Neural cell (in vitro differentiated cells): ENCODE results near the gene C10orf143. TPM values are rescaled to one million over a fixed set of nuclear protein-coding genes. Genes with fewer than 3 reads are reported as not detected.

Source experiments
- H2AFZ ChIP-seq: fragments of 200-600, 300-800 bp; sonication (generic), shearing (Covaris generic); 2 replicates; pipeline ENCODE4 v1.6.0; 2014; ENCODE audit warnings: low read depth, mild to moderate bottlenecking, antibody characterized with exemption, low read length, moderate library complexity
- H3F3A ChIP-seq: fragments of 200-600 bp; shearing (Covaris generic); 2 replicates; pipeline ENCODE4 v1.6.1; 2016; ENCODE audit warnings: mild to moderate bottlenecking, moderate library complexity, mixed read lengths, antibody characterized with exemption, low read length; ENCODE audit not compliant: insufficient read depth, poor library complexity, severe bottlenecking
- H3K27ac ChIP-seq: fragments of 200-600, 300-800 bp; sonication (generic), shearing (Covaris generic); 2 replicates; pipeline ENCODE4 v1.5.1; 2014; ENCODE audit warnings: mild to moderate bottlenecking, low read length, moderate library complexity
- H3K27me3 ChIP-seq: fragments of 300-800, 200-600 bp; sonication (generic), shearing (Covaris generic); 2 replicates; pipeline ENCODE4 v1.6.0; 2014; ENCODE audit warnings: mild to moderate bottlenecking, low read depth, low read length, moderate library complexity; ENCODE audit not compliant: insufficient read depth
- H3K36me3 ChIP-seq: fragments of 300-800, 200-600 bp; sonication (generic), shearing (Covaris generic); 2 replicates; pipeline ENCODE4 v1.5.1; 2014; ENCODE audit warnings: mild to moderate bottlenecking, antibody characterized with exemption, low read length, moderate library complexity; ENCODE audit not compliant: insufficient read depth
- H3K4me2 ChIP-seq: fragments of 300-800, 200-600 bp; sonication (generic), shearing (Covaris generic); 2 replicates; pipeline ENCODE4 v1.6.0; 2014; ENCODE audit warnings: mild to moderate bottlenecking, low read length
- H3K4me3 ChIP-seq: fragments of 300-800, 200-600 bp; sonication (generic), shearing (Covaris generic); 2 replicates; pipeline ENCODE4 v1.5.1; 2014; ENCODE audit warnings: mild to moderate bottlenecking, low read length, moderate library complexity
- H3K79me2 ChIP-seq: fragments of 200-600 bp; shearing (Covaris generic); replicated peaks from 2 replicates; pipeline ENCODE4 v1.6.0; 2014; ENCODE audit warnings: mild to moderate bottlenecking, low read length, moderate library complexity; ENCODE audit not compliant: insufficient read depth
- H3K9ac ChIP-seq: fragments of 300-800, 200-600 bp; sonication (generic), shearing (Covaris generic); 2 replicates; pipeline ENCODE4 v1.6.1; 2016; ENCODE audit warnings: mild to moderate bottlenecking, low read length, mixed read lengths
- H3K9me2 ChIP-seq: fragments of 200-600 bp; shearing (Covaris generic); 2 replicates; pipeline ENCODE4 v1.6.1; 2016; ENCODE audit warnings: mild to moderate bottlenecking, low read length, mixed read lengths; ENCODE audit not compliant: insufficient read depth
- H3K9me3 ChIP-seq: fragments of 200-600, 300-800 bp; sonication (generic), shearing (Covaris generic); 2 replicates; pipeline ENCODE4 v1.6.1; 2016; ENCODE audit warnings: mild to moderate bottlenecking, mixed run types, low read length, moderate library complexity, mixed read lengths
- H4K20me1 ChIP-seq: fragments of 200-600 bp; shearing (Covaris generic); 2 replicates; pipeline ENCODE4 v1.6.1; 2016; ENCODE audit warnings: mild to moderate bottlenecking, mixed run types; ENCODE audit not compliant: insufficient read depth
- CTCF ChIP-seq: fragments of 450-650 bp; IDR thresholded peaks from 2 replicates; pipeline ENCODE4 v1.5.1; 2014; ENCODE audit warnings: antibody characterized with exemption, mild to moderate bottlenecking, moderate library complexity; ENCODE audit not compliant: poor library complexity, severe bottlenecking
- EP300 ChIP-seq: fragments of 450-650 bp; conservative IDR thresholded peaks from 2 replicates; pipeline ENCODE4 v1.6.1; 2014; ENCODE audit warnings: antibody characterized with exemption, mild to moderate bottlenecking, moderate library complexity; ENCODE audit not compliant: poor library complexity, severe bottlenecking
- EZH2 ChIP-seq: fragments of 200-600, 300-800 bp; shearing (Covaris generic), sonication (generic); IDR thresholded peaks from 2 replicates; pipeline ENCODE4 v1.6.1; 2014; ENCODE audit warnings: antibody characterized with exemption, low read length, borderline replicate concordance, mild to moderate bottlenecking; ENCODE audit not compliant: insufficient read depth, poor library complexity, severe bottlenecking
- MXI1 ChIP-seq: fragments of 450-650 bp; conservative IDR thresholded peaks from 2 replicates; pipeline ENCODE4 v1.6.1; 2014; ENCODE audit warnings: antibody characterized with exemption, mild to moderate bottlenecking; ENCODE audit not compliant: poor library complexity, severe bottlenecking
- POLR2AphosphoS5 ChIP-seq: IDR thresholded peaks from 2 replicates; pipeline ENCODE4 v1.6.1; 2012
- RAD21 ChIP-seq: fragments of 450-650 bp; conservative IDR thresholded peaks from 2 replicates; pipeline ENCODE4 v1.6.1; 2014; ENCODE audit warnings: antibody characterized with exemption, mild to moderate bottlenecking, moderate library complexity
- REST ChIP-seq: IDR thresholded peaks from 2 replicates; pipeline ENCODE4 v1.6.1; 2012; ENCODE audit warnings: borderline replicate concordance
- SMC3 ChIP-seq: fragments of 450-650 bp; conservative IDR thresholded peaks from 2 replicates; pipeline ENCODE4 v1.6.1; 2014; ENCODE audit warnings: antibody characterized with exemption, mild to moderate bottlenecking, moderate library complexity; ENCODE audit not compliant: poor library complexity
- TAF1 ChIP-seq: IDR thresholded peaks from 2 replicates; pipeline ENCODE4 v1.6.1; 2012; ENCODE audit warnings: low read depth
- polyA minus RNA-seq: library from RNA; depleted of rRNA, polyadenylated mRNA; stranded (reverse); fragments of >200 nt; gene quantifications from 2 replicates; pipeline ENCODE4 v1.2.3, GENCODE V29; 2014
- polyA plus RNA-seq: library from polyadenylated mRNA; depleted of rRNA; stranded (reverse); fragments of >200 nt; gene quantifications from 2 replicates; pipeline ENCODE4 v1.2.3, GENCODE V29; 2014

Gene C10orf143
- polyA plus RNA-seq (0.44 and 1.4 TPM in 2 replicates), polyA minus RNA-seq (1.2 TPM in 1 of 2 replicates, not detected in the other)

- no peaks in the 10 kb centered on the region for H3K9me2 ChIP-seq
- no peaks in the 10 kb centered on the region for H3F3A ChIP-seq
- H3K4me3 ChIP-seq: peak within 1 kb of the TSS; percentile 79
- H3K27ac ChIP-seq: peak within 1 kb of the TSS; percentile 91
- H3K27me3 ChIP-seq: no peaks in the 10 kb centered on the region
- no peak for TF ChIP-seq SMC3
- TF ChIP-seq EZH2: no peak
- peak; percentile 97 for TF ChIP-seq MXI1
- TF ChIP-seq RAD21: peak; percentile 18
- TF ChIP-seq TAF1: no peak
- peak; percentile 69 for TF ChIP-seq EP300
- peak; percentile 20 for TF ChIP-seq CTCF
- TF ChIP-seq REST: peak; percentile 53
- peak; percentile 76 for TF ChIP-seq POLR2AphosphoS5
- H3K4me2 ChIP-seq: peak within 1 kb of the TSS; percentile 86
- no peaks in the 10 kb centered on the region for H3K9me3 ChIP-seq
- no peaks in the 10 kb centered on the region for H4K20me1 ChIP-seq
- H3K9ac ChIP-seq: peak within 1 kb of the TSS; percentile 90
- peak within 1 kb of the TSS; percentile 81 for H2AFZ ChIP-seq
- H3K36me3 ChIP-seq: no peaks in the 10 kb centered on the region
- no peaks in the 10 kb centered on the region for H3K79me2 ChIP-seq
Measured at GRCh38 chr10:130110246-130111112, at the start of gene C10orf143. Gene C10orf143, minus strand, starts transcription at chr10:130110830. Its CDS starts 58 bp downstream, at chr10:130110772.

GRCh38 chr10:130159192-130159794 is 48.7 kb upstream of the C10orf143 start:
- Histone ChIP-seq H3K9me2 (no peaks in the 10 kb centered on the region), H3K36me3 (no peaks in the 10 kb centered on the region), H2AFZ (no peak overlapping the region), H3K9me3 (no peaks in the 10 kb centered on the region), H3K27ac (no peak overlapping the region), H3K27me3 (no peaks in the 10 kb centered on the region), H3K4me2 (no peak overlapping the region), H4K20me1 (no peaks in the 10 kb centered on the region), H3K4me3 (no peak overlapping the region), H3K9ac (no peak overlapping the region), H3K79me2 (no peaks in the 10 kb centered on the region), H3F3A (no peaks in the 10 kb centered on the region)
- TF ChIP-seq REST: no peak
- no peak for TF ChIP-seq MXI1
- TF ChIP-seq SMC3: no peak
- TF ChIP-seq RAD21: no peak
- no peak for TF ChIP-seq EP300
- TF ChIP-seq TAF1: no peak
- no peak for TF ChIP-seq CTCF
- no peak for TF ChIP-seq EZH2
- TF ChIP-seq POLR2AphosphoS5: no peak
